MM.1S (cell line): ENCODE results near the gene TRIM59.

Experiments used
- EZH2 ChIP-seq: fragments of 300-600 bp; sonication (generic); optimal IDR thresholded peaks from 2 replicates; pipeline ENCODE3; 2017; ENCODE audit warnings: low read depth, mild to moderate bottlenecking, antibody characterized with exemption, low read length, mixed read lengths
- TF ChIP-seq, protein P1 (sequence below): fragments of 300-600 bp; sonication (generic); IDR thresholded peaks from 2 replicates; pipeline ENCODE4 v1.5.1; 2016; ENCODE audit warnings: antibody characterized with exemption, low read length, mixed read lengths

DNA sequence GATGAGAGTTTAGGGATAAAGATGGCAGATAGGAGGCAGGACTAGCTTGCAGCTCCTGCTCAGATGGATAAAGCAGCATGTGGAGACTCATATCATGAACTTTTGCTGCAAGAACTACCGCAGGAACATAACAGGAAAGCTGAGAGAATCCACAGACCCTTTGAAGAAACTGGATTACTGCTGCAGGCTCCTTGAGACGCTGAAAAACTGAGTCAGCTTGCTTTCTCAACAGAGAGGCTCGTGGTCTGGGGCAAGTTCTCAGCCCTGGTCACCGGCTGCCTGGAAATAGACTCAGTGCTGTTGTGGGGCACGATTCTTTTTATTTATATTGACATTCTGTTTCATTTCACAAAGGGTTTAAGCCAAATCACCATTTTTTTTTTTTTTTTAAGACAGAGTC, 28.8 kb upstream of the TRIM59 start:
- TF ChIP-seq, protein P1, sequence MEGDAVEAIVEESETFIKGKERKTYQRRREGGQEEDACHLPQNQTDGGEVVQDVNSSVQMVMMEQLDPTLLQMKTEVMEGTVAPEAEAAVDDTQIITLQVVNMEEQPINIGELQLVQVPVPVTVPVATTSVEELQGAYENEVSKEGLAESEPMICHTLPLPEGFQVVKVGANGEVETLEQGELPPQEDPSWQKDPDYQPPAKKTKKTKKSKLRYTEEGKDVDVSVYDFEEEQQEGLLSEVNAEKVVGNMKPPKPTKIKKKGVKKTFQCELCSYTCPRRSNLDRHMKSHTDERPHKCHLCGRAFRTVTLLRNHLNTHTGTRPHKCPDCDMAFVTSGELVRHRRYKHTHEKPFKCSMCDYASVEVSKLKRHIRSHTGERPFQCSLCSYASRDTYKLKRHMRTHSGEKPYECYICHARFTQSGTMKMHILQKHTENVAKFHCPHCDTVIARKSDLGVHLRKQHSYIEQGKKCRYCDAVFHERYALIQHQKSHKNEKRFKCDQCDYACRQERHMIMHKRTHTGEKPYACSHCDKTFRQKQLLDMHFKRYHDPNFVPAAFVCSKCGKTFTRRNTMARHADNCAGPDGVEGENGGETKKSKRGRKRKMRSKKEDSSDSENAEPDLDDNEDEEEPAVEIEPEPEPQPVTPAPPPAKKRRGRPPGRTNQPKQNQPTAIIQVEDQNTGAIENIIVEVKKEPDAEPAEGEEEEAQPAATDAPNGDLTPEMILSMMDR = no peak
- TF ChIP-seq EZH2 = no peak
